HepG2 (cell line): ENCODE data around the gene RAB15. TPM values are rescaled to one million over a fixed set of nuclear protein-coding genes. Genes with fewer than 3 reads are reported as not detected.
A peak's percentile ranks its signal among the peaks of the same experiment; 100 is the strongest.

Experiments
- ATAC-seq: fragments of 200-7000 bp; cut with Tn5 transposase; 3 replicates; pipeline ENCODE4 v1.9.1; 2020; ENCODE audit warnings: mild to moderate bottlenecking, moderate library complexity
- BruUV-seq: library from RNA; stranded (reverse); fragments of 400-500 nt; replicated peaks from 2 replicates; lab custom pipeline; 2021; lab: Mats Ljungman, UMichigan
- CTCF ChIA-PET: fragments of 300-600 bp; formaldehyde crosslinking; extraction: SDS; loops from one replicate; lab custom pipeline; 2021; ENCODE audit warnings: low total read pairs, inconsistent platforms, low intra/inter-chr PET ratio; lab: Yijun Ruan, JAX
- POLR2A ChIA-PET: fragments of 350-600 bp; sonication (Branson Sonifier 250); formaldehyde crosslinking; loops from one replicate; lab custom pipeline; 2020; ENCODE audit warnings: antibody characterized with exemption, inconsistent platforms; lab: Yijun Ruan, JAX
- DNase-seq: peaks from one replicate; pipeline ENCODE4 v3.0.0-alpha.2; 2015; ENCODE audit warnings: low spot score
- FAIRE-seq: peaks from 3 replicates; lab custom pipeline; 2011; peaks lifted over from hg19 to GRCh38; lab: Jason Lieb, UNC
- H2AFZ ChIP-seq: one replicate; pipeline ENCODE4 v1.6.1; 2011; ENCODE audit warnings: low read length, inconsistent platforms
- H3K27ac ChIP-seq: fragments of 300-600 bp; 3 replicates; pipeline ENCODE4 v1.8.0; 2011; ENCODE audit warnings: mixed run types, mild to moderate bottlenecking, mixed read lengths, low read length, inconsistent platforms; ENCODE audit not compliant: insufficient read depth; ENCODE audit errors: extremely low read length
- H3K27me3 ChIP-seq, 2 experiments: fragments of 200-600 bp in 1 of 2; 2 replicates in 1 of 2; 3 replicates in 1 of 2; pipeline versions ENCODE4 v1.6.0 to v1.8.0; 2011; ENCODE audit warnings: low read length in 2 of 2, mild to moderate bottlenecking in 2 of 2, moderate library complexity in 2 of 2, inconsistent platforms in 1 of 2; ENCODE audit not compliant: insufficient read depth in 2 of 2, control insufficient read depth in 1 of 2
- H3K36me3 ChIP-seq, 2 experiments: fragments of 200-600 bp in 1 of 2; replicated peaks in 1 of 2; 2 replicates in 1 of 2; 3 replicates in 1 of 2; pipeline versions ENCODE4 v1.5.1 to v1.8.0; 2011; ENCODE audit warnings: low read length in 2 of 2, inconsistent platforms in 1 of 2; ENCODE audit not compliant: insufficient read depth in 2 of 2, control insufficient read depth in 1 of 2
- H3K4me1 ChIP-seq: 2 replicates; pipeline ENCODE4 v1.5.1; 2012; ENCODE audit warnings: low read length, inconsistent platforms; ENCODE audit not compliant: insufficient read depth
- H3K4me2 ChIP-seq: 2 replicates; pipeline ENCODE4 v1.6.0; 2011; ENCODE audit warnings: low read depth, low read length, inconsistent platforms
- H3K4me3 ChIP-seq, 3 experiments: fragments of 200-600 bp in 1 of 3; sonication (generic), shearing (Covaris generic) in 1 of 3; replicated peaks in 1 of 3; 2 replicates each; pipeline ENCODE4 v1.5.1; 2011 to 2016; ENCODE audit warnings: low read length in 3 of 3, inconsistent platforms in 2 of 3, low read depth in 2 of 3, mild to moderate bottlenecking in 2 of 3, control low read depth in 1 of 3, mixed read lengths in 1 of 3; ENCODE audit not compliant: insufficient read depth in 1 of 3
- H3K79me2 ChIP-seq: one replicate; pipeline ENCODE4 v1.6.1; 2011; ENCODE audit warnings: low read length, inconsistent platforms; ENCODE audit not compliant: insufficient read depth
- H3K9ac ChIP-seq: 2 replicates; pipeline ENCODE4 v1.6.0; 2011; ENCODE audit warnings: mild to moderate bottlenecking, low read depth, low read length, inconsistent platforms; ENCODE audit not compliant: insufficient read depth
- H3K9me3 ChIP-seq: 2 replicates; pipeline ENCODE4 v1.5.1; 2012; ENCODE audit warnings: mild to moderate bottlenecking, low read length
- H4K20me1 ChIP-seq: 2 replicates; pipeline ENCODE4 v1.6.0; 2011; ENCODE audit warnings: inconsistent platforms, mild to moderate bottlenecking, low read length, moderate library complexity; ENCODE audit not compliant: insufficient read depth
- GATA4 ChIP-seq: sonication (generic); IDR thresholded peaks from 2 replicates; pipeline ENCODE4 v1.6.1; 2016; ENCODE audit warnings: antibody characterized with exemption, low read depth, borderline replicate concordance
- MIER2 ChIP-seq: IDR thresholded peaks from 2 replicates; pipeline ENCODE4 v1.6.1; 2016; ENCODE audit warnings: missing biosample characterization, missing genetic modification reagents
- NFE2L2 ChIP-seq: fragments of 150-350 bp; IDR thresholded peaks from 2 replicates; pipeline ENCODE4 v1.6.1; 2014; ENCODE audit warnings: low read length
- POLR2AphosphoS2 ChIP-seq: IDR thresholded peaks from 2 replicates; pipeline ENCODE4 v1.6.1; 2011; ENCODE audit warnings: low read depth, low read length, improper control_type of control experiment
- USF2 ChIP-seq, 2 experiments: sonication (generic) in 1 of 2; formaldehyde crosslinking in 1 of 2; IDR thresholded peaks; 2 replicates each; pipeline versions ENCODE4 v1.5.1 to v1.6.1; 2011 to 2020; ENCODE audit warnings: borderline replicate concordance in 1 of 2, low read depth in 1 of 2, low read length in 1 of 2, mild to moderate bottlenecking in 1 of 2, missing genetic modification reagents in 1 of 2, moderate library complexity in 1 of 2
- ZFAT ChIP-seq: sonication (generic); formaldehyde crosslinking; conservative IDR thresholded peaks from 2 replicates; pipeline ENCODE4 v1.8.1; 2023; ENCODE audit warnings: missing genetic modification reagents, inconsistent platforms
- ZKSCAN5 ChIP-seq: sonication (generic); formaldehyde crosslinking; IDR thresholded peaks from 2 replicates; pipeline ENCODE4 v1.5.1; 2020; ENCODE audit warnings: mild to moderate bottlenecking, missing genetic modification reagents
- ZNF503 ChIP-seq: sonication (generic); formaldehyde crosslinking; IDR thresholded peaks from 2 replicates; pipeline ENCODE4 v1.4.0; 2020; ENCODE audit warnings: missing genetic modification reagents
- ZNF574 ChIP-seq: sonication (generic); formaldehyde crosslinking; IDR thresholded peaks from 2 replicates; pipeline ENCODE4 v1.4.0; 2020; ENCODE audit warnings: missing genetic modification reagents
- WGBS: methylation state at CpG from one replicate; pipeline ENCODE4 v1.1.6; 2017; ENCODE audit warnings: low lambda C conversion rate; 5-methylcytosine and 5-hydroxymethylcytosine counted together
- in situ Hi-C: cut with HindIII; loops from 2 replicates; pipeline ENCODE4 v1.10.0; 2017; ENCODE audit warnings: low pct_unique_long_range_greater_than_20kb; ENCODE audit not compliant: extremely low pct_ligation_motif_present
- intact Hi-C: fragments of 100-400 bp; cut with micrococcal nuclease; formaldehyde crosslinking; loops from one replicate; pipeline ENCODE4 v1.10.0; 2022; ENCODE audit not compliant: unreplicated experiment
- polyA plus RNA-seq, 8 experiments: library from polyadenylated mRNA; depleted of rRNA in 3 of 8; stranded (reverse) in 7 of 8; unstranded in 1 of 8; fragments of >200 nt; fragmentation: Illumina TruSeq in 4 of 8; extraction: Trizol in 4 of 8; gene quantifications; 2 replicates each; pipeline versions ENCODE4 v1.2.1 to v1.2.3, GENCODE V29; 2011 to 2016; ENCODE audit warnings: low read depth in 4 of 8, missing spikeins in 1 of 8, mixed read lengths in 1 of 8; ENCODE audit not compliant: insufficient read depth in 1 of 8
- total RNA-seq, 5 experiments: library from RNA; depleted of rRNA; stranded (reverse); fragments of >200 nt; fragmentation: Illumina TruSeq; extraction: Trizol; gene quantifications; 2 replicates each; pipeline ENCODE4 v1.2.3, GENCODE V29; 2016; ENCODE audit warnings: low read depth in 1 of 5

The RAB15 gene
- total and polyA plus RNA-seq, 2 of the 13 experiments (the other 11 are each of a cell fraction or from before 2014, with no cell fraction given): 7.4 to 18.5 TPM

- TF ChIP-seq ZNF574 (CRISPR knock-in tag): no peak
These were observed 43.7 kb downstream of the RAB15 start (continued) for GRCh38 chr14:64928239-64929013.

GRCh38 chr14:64927031-64927430, 45.1 kb downstream of the RAB15 start:
- Histone ChIP-seq H3K27me3 (no peaks in the 10 kb centered on the region), H3K4me3 (no peak overlapping the region), H3K36me3 (peaks cover 12 to 47% of the 10 kb centered on the region in 2 experiments), H3K27ac (no peak overlapping the region), H3K9ac (no peak overlapping the region), H3K79me2 (no peaks in the 10 kb centered on the region), H2AFZ (no peak overlapping the region), H4K20me1 (no peaks in the 10 kb centered on the region), H3K4me1 (peaks cover 22% of the 10 kb centered on the region), H3K4me2 (no peak overlapping the region), H3K9me3 (no peaks in the 10 kb centered on the region)
- in situ Hi-C loops: no loop called here
- no peak for TF ChIP-seq POLR2AphosphoS2
- no peak for TF ChIP-seq ZFAT (CRISPR knock-in tag)
- TF ChIP-seq USF2 (IDR thresholded peaks at IDR 0.05; ENCODE audit: low read depth, low read length): no peak
- no peak for TF ChIP-seq USF2 (CRISPR knock-in tag; IDR thresholded peaks at IDR 0.05; ENCODE audit: borderline replicate concordance)
- no peak for TF ChIP-seq MIER2
- TF ChIP-seq GATA4: no peak
- 0 out of 2 replicates have a peak, but pooled peaks have one; percentile 21 for TF ChIP-seq NFE2L2
- no peak for TF ChIP-seq ZNF503
- no peak for TF ChIP-seq ZKSCAN5 (CRISPR knock-in tag)
- WGBS: 97% methylated on average over 3 of the region's 3 CpGs
- ChIA-PET POLR2A (interaction anchor here (1.1 to 1.5 kb wide), 2 partner anchors 11 to 12 kb away, joined by 3 to 4 read pairs; no protein-coding TSS in a partner anchor), CTCF (no interaction called here)
- no TSS peak for BruUV-seq
- DNase-seq: no peak
- ATAC-seq: no peak
- FAIRE-seq: no peak
- intact Hi-C loops: no loop called here
